IMR-90 (cell line): ENCODE results near the gene APOBEC3H.

Source experiments
- POLR2A ChIP-seq: IDR thresholded peaks from 2 replicates; pipeline ENCODE4 v1.6.1; 2012; ENCODE audit warnings: mild to moderate bottlenecking, low read depth, low read length
- RFX5 ChIP-seq: IDR thresholded peaks from 2 replicates; pipeline ENCODE4 v1.8.0; 2012; ENCODE audit warnings: low read depth, mild to moderate bottlenecking, low read length, moderate library complexity
- TF ChIP-seq, protein P1 (sequence below): conservative IDR thresholded peaks from 2 replicates; pipeline ENCODE4 v1.5.1; 2012; ENCODE audit warnings: mild to moderate bottlenecking, low read depth, low read length, improper control_type of control experiment

- TF ChIP-seq RFX5: no peak
- TF ChIP-seq, protein P1, sequence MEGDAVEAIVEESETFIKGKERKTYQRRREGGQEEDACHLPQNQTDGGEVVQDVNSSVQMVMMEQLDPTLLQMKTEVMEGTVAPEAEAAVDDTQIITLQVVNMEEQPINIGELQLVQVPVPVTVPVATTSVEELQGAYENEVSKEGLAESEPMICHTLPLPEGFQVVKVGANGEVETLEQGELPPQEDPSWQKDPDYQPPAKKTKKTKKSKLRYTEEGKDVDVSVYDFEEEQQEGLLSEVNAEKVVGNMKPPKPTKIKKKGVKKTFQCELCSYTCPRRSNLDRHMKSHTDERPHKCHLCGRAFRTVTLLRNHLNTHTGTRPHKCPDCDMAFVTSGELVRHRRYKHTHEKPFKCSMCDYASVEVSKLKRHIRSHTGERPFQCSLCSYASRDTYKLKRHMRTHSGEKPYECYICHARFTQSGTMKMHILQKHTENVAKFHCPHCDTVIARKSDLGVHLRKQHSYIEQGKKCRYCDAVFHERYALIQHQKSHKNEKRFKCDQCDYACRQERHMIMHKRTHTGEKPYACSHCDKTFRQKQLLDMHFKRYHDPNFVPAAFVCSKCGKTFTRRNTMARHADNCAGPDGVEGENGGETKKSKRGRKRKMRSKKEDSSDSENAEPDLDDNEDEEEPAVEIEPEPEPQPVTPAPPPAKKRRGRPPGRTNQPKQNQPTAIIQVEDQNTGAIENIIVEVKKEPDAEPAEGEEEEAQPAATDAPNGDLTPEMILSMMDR: no peak
- no peak for TF ChIP-seq POLR2A
Observed at GRCh38 chr22:39142088-39142680, 45.1 kb downstream of the APOBEC3H start.
